ENCODE data around the gene HSPA1B. TPM values are rescaled to one million over a fixed set of nuclear protein-coding genes. Genes with fewer than 3 reads are reported as not detected.
"Not testable (repeated sequence)": the region's sequence is repeated elsewhere in the genome, so short reads cannot be mapped to it uniquely, and the experiment has no call there.

The HSPA1B gene
- total RNA-seq, 6 experiments from 2014 or later, result 41.5 to 144 (median 47.5) TPM

- peak; percentile 92 to 96 (median 95) for ATAC-seq
- H3K4me3 ChIP-seq, result peak within 1 kb of the TSS; percentile 74 to 93 (median 82)
- peaks cover 0 to 18% (median 0%) of the 10 kb centered on the region in 4 donors for H3K4me1 ChIP-seq
- peak; percentile 100 for DNase-seq
- peaks cover 0 to 24% (median 3%) of the 10 kb centered on the region in 4 donors for H3K36me3 ChIP-seq
- H3K27ac ChIP-seq, result peak within 1 kb of the TSS; percentile 60 to 83 (median 73)
- no peaks in the 10 kb centered on the region for H3K9me3 ChIP-seq
- under 1% methylated on average over 37 of the region's 64 CpGs for WGBS (ENCODE audit: insufficient coverage, low coverage, low lambda C conversion rate, missing lambda C conversion rate)
- intact Hi-C loops (cut with DNase I), result no loop called here
- no peaks in the 10 kb centered on the region for H3K27me3 ChIP-seq
- TF ChIP-seq POLR2A (IDR thresholded peaks at IDR 0.05), result peak; percentile 96
- TF ChIP-seq CTCF (IDR thresholded peaks at IDR 0.05), result no peak
Measured at GRCh38 chr6:31862344-31863235, 35.1 kb downstream of the HSPA1B start, which contains the start of gene NEU1. Gene NEU1 (minus strand): TSS chr6:31862821. CDS start chr6:31862776, 45 bp downstream.

- ATAC-seq; H3K27me3 ChIP-seq; intact Hi-C loops (cut with DNase I); H3K9me3 ChIP-seq; DNase-seq: not testable (repeated sequence)
- Histone ChIP-seq H3K4me1 (peaks cover 0 to 18% (median 0%) of the 10 kb centered on the region in 4 donors), H3K4me3 (peak overlapping the region; percentile 43 to 59 (median 53)), H3K36me3 (peaks cover 0 to 12% (median 3%) of the 10 kb centered on the region in 4 donors), H3K27ac (peak overlapping the region; percentile 14 to 75 (median 73))
- 15% methylated on average over 11 of the region's 16 CpGs for WGBS (ENCODE audit: insufficient coverage, low coverage, low lambda C conversion rate, missing lambda C conversion rate)
Measured at GRCh38 chr6:31864123-31864562, 36.6 kb downstream of the HSPA1B start.

- H3K4me1 ChIP-seq, result peaks cover 0 to 18% (median 0%) of the 10 kb centered on the region in 4 donors
- DNase-seq (no peak), ATAC-seq (no peak)
- no peaks in the 10 kb centered on the region for H3K9me3 ChIP-seq
- H3K4me3 ChIP-seq, result no peak overlapping the region
- peaks cover 0 to 6% (median 2%) of the 10 kb centered on the region in 4 donors for H3K36me3 ChIP-seq
- H3K27ac ChIP-seq, result no peak overlapping the region
- TF ChIP-seq POLR2A (IDR thresholded peaks at IDR 0.05) (no peak), CTCF (IDR thresholded peaks at IDR 0.05) (no peak)
- intact Hi-C loops (cut with DNase I), result no loop called here
- H3K27me3 ChIP-seq, result no peaks in the 10 kb centered on the region
- WGBS (ENCODE audit: insufficient coverage, low coverage, low lambda C conversion rate, missing lambda C conversion rate), result 81% methylated on average over 5 of the region's 8 CpGs
Measured at GRCh38 chr6:31864818-31865204, 37.3 kb downstream of the HSPA1B start.

- ATAC-seq (no peak), DNase-seq (no peak)
- H3K4me1 ChIP-seq, result peaks cover 0 to 18% (median 0%) of the 10 kb centered on the region in 4 donors
- no peaks in the 10 kb centered on the region for H3K36me3 ChIP-seq
- intact Hi-C loops (cut with DNase I), result no loop called here
- H3K9me3 ChIP-seq, result no peaks in the 10 kb centered on the region
- TF ChIP-seq CTCF (IDR thresholded peaks at IDR 0.05), result no peak
- WGBS (ENCODE audit: insufficient coverage, low coverage, low lambda C conversion rate, missing lambda C conversion rate), result 61% methylated on average over 7 of the region's 21 CpGs
- no peak overlapping the region for H3K27ac ChIP-seq
- no peak overlapping the region for H3K4me3 ChIP-seq
- H3K27me3 ChIP-seq, result no peaks in the 10 kb centered on the region
Measured at GRCh38 chr6:31865205-31866118, 37.9 kb downstream of the HSPA1B start.

- ATAC-seq; H3K27ac ChIP-seq; H3K9me3 ChIP-seq; H3K4me3 ChIP-seq; intact Hi-C loops (cut with DNase I); H3K36me3 ChIP-seq; DNase-seq; H3K27me3 ChIP-seq: not testable (repeated sequence)
- WGBS (ENCODE audit: insufficient coverage, low coverage, low lambda C conversion rate, missing lambda C conversion rate), result 82% methylated on average over 1 of the region's 1 CpG
- peaks cover 0 to 11% (median 0%) of the 10 kb centered on the region in 4 donors for H3K4me1 ChIP-seq
Measured at GRCh38 chr6:31868658-31868971, 41.1 kb downstream of the HSPA1B start.

Measured in right lobe of liver (tissue), 6 donors.